Endothelial cell of umbilical vein (primary cell): ENCODE measurements around the gene FSTL4. TPM values are rescaled to one million over a fixed set of nuclear protein-coding genes. Genes with fewer than 3 reads are reported as not detected.

Source experiments
- BruUV-seq: library from RNA; stranded (reverse); fragments of 400-500 nt; replicated peaks from 2 replicates; lab custom pipeline; 2021; lab: Mats Ljungman, UMichigan
- CTCF ChIA-PET: fragments of 300-600, 350-600 bp; sonication (Branson Sonifier 250); formaldehyde crosslinking; loops from one replicate; lab custom pipeline; 2021; ENCODE audit warnings: antibody characterized with exemption, inconsistent platforms; lab: Charles Lee
- POLR2A ChIA-PET: fragments of 300-600, 350-600 bp; sonication (Branson Sonifier 250); formaldehyde crosslinking; loops from one replicate; lab custom pipeline; 2021; ENCODE audit warnings: antibody characterized with exemption, inconsistent platforms; lab: Charles Lee
- DNase-seq: peaks from one replicate; pipeline ENCODE4 v3.0.0-alpha.2; 2011; ENCODE audit warnings: low read depth, low spot score
- FAIRE-seq: peaks from 2 replicates; lab custom pipeline; 2011; peaks lifted over from hg19 to GRCh38; lab: Jason Lieb, UNC
- H2AFZ ChIP-seq: 2 replicates; pipeline ENCODE4 v1.6.0; 2012; ENCODE audit warnings: low read depth, low read length, control low read depth, inconsistent platforms
- H3K27ac ChIP-seq: 2 replicates; pipeline ENCODE4 v1.5.1; 2011; ENCODE audit warnings: low read depth, mild to moderate bottlenecking, control low read depth, low read length, moderate library complexity; ENCODE audit not compliant: insufficient read depth
- H3K27me3 ChIP-seq, 2 experiments: 2 replicates each; pipeline versions ENCODE4 v1.6.0 to v1.6.1; 2011; ENCODE audit warnings: low read length in 2 of 2, mixed read lengths in 1 of 2; ENCODE audit not compliant: control insufficient read depth in 2 of 2, insufficient read depth in 2 of 2
- H3K36me3 ChIP-seq, 2 experiments: 2 replicates in 1 of 2; 3 replicates in 1 of 2; pipeline ENCODE4 v1.5.1; 2011; ENCODE audit warnings: low read length in 2 of 2, mild to moderate bottlenecking in 1 of 2, moderate library complexity in 1 of 2; ENCODE audit not compliant: control insufficient read depth in 2 of 2, insufficient read depth in 2 of 2; ENCODE audit errors: extremely low read depth in 1 of 2
- H3K4me1 ChIP-seq: 3 replicates; pipeline ENCODE4 v1.5.1; 2011; ENCODE audit warnings: mild to moderate bottlenecking, low read length; ENCODE audit not compliant: control insufficient read depth, insufficient read depth; ENCODE audit errors: extremely low read depth
- H3K4me2 ChIP-seq: 2 replicates; pipeline ENCODE4 v1.6.1; 2011; ENCODE audit warnings: low read length, control low read depth, mixed read lengths; ENCODE audit not compliant: insufficient read depth
- H3K4me3 ChIP-seq, 3 experiments: fragments of 200-600 bp in 1 of 3; sonication (generic), shearing (Covaris generic) in 1 of 3; replicated peaks in 1 of 3; 2 replicates each; pipeline ENCODE4 v1.5.1; 2011 to 2016; ENCODE audit warnings: control low read depth in 3 of 3, low read length in 3 of 3, mild to moderate bottlenecking in 2 of 3, inconsistent platforms in 1 of 3, low read depth in 1 of 3, moderate library complexity in 1 of 3; ENCODE audit not compliant: insufficient read depth in 1 of 3
- H3K79me2 ChIP-seq: 2 replicates; pipeline ENCODE4 v1.6.0; 2012; ENCODE audit warnings: low read length, inconsistent platforms; ENCODE audit not compliant: control insufficient read depth, insufficient read depth
- H3K9ac ChIP-seq: replicated peaks from 2 replicates; pipeline ENCODE3; 2011; ENCODE audit warnings: low read length, control low read depth; ENCODE audit not compliant: insufficient read depth; ENCODE audit errors: extremely low read depth
- H3K9me1 ChIP-seq: replicated peaks from 3 replicates; pipeline ENCODE4 v1.6.0; 2011; ENCODE audit warnings: mild to moderate bottlenecking, low read length; ENCODE audit not compliant: control insufficient read depth, insufficient read depth; ENCODE audit errors: extremely low read depth
- H3K9me3 ChIP-seq: replicated peaks from 2 replicates; pipeline ENCODE4 v1.5.1; 2012; ENCODE audit warnings: low read length, inconsistent platforms; ENCODE audit not compliant: control insufficient read depth, insufficient read depth
- H4K20me1 ChIP-seq: replicated peaks from 2 replicates; pipeline ENCODE3; 2011; ENCODE audit warnings: mild to moderate bottlenecking, low read length; ENCODE audit not compliant: control insufficient read depth, insufficient read depth; ENCODE audit errors: extremely low read depth
- EZH2 ChIP-seq: IDR thresholded peaks from 2 replicates; pipeline ENCODE4 v1.6.1; 2012; ENCODE audit warnings: borderline replicate concordance, low read depth, mild to moderate bottlenecking, moderate library complexity, low read length, inconsistent platforms; ENCODE audit not compliant: severe bottlenecking
- FOS ChIP-seq: IDR thresholded peaks from 2 replicates; pipeline ENCODE4 v1.6.1; 2011; ENCODE audit warnings: mild to moderate bottlenecking, low read length, moderate library complexity, borderline replicate concordance; ENCODE audit not compliant: insufficient read depth
- GATA2 ChIP-seq: IDR thresholded peaks from 2 replicates; pipeline ENCODE4 v1.7.0; 2011; ENCODE audit warnings: low read depth, mild to moderate bottlenecking, moderate library complexity, mixed read lengths, low read length; ENCODE audit not compliant: insufficient read length, insufficient read depth
- JUN ChIP-seq: IDR thresholded peaks from 2 replicates; pipeline ENCODE4 v1.6.1; 2011; ENCODE audit warnings: borderline replicate concordance, low read depth; ENCODE audit not compliant: insufficient read length, insufficient read depth
- MYC ChIP-seq: IDR thresholded peaks from one replicate; pipeline ENCODE4 v1.6.1; 2011; ENCODE audit warnings: mild to moderate bottlenecking, low read depth, low read length
- POLR2A ChIP-seq: IDR thresholded peaks from 2 replicates; pipeline ENCODE4 v1.6.1; 2012; ENCODE audit warnings: low read depth, mild to moderate bottlenecking, control low read depth, low read length
- POLR2AphosphoS5 ChIP-seq: IDR thresholded peaks from 2 replicates; pipeline ENCODE4 v1.6.1; 2012; ENCODE audit warnings: low read depth, mild to moderate bottlenecking, control low read depth, low read length, moderate library complexity; ENCODE audit not compliant: insufficient read depth
- dilution Hi-C: fragments of 300-500 bp; cut with MboI; formaldehyde crosslinking; loops from one replicate; pipeline ENCODE4 v1.15.0; 2019; ENCODE audit warnings: low sequenced_read_pairs; ENCODE audit not compliant: extremely low pct_ligation_motif_present
- intact Hi-C: fragments of 100-400 bp; cut with micrococcal nuclease; formaldehyde crosslinking; loops from one replicate; pipeline ENCODE4 v1.10.0; 2022
- polyA plus RNA-seq, 4 experiments: library from polyadenylated mRNA; depleted of rRNA in 3 of 4; stranded (reverse) in 3 of 4; unstranded in 1 of 4; fragments of >200 nt; gene quantifications; 2 replicates each; pipeline versions ENCODE4 v1.2.1 to v1.2.3, GENCODE V29; 2011 to 2012; ENCODE audit warnings: missing spikeins in 1 of 4
- total RNA-seq: library from RNA; stranded (reverse); gene quantifications from 2 replicates; pipeline ENCODE4 v1.2.3, GENCODE V29; 2021
- TF ChIP-seq, protein P1 (sequence below), 2 donors: IDR thresholded peaks; 1 replicate in 1 of 2; 2 replicates in 1 of 2; pipeline ENCODE4 v1.5.1; 2011; ENCODE audit warnings: low read length in 2 of 2, mild to moderate bottlenecking in 2 of 2, moderate library complexity in 2 of 2, control low read depth in 1 of 2, inconsistent platforms in 1 of 2, low read depth in 1 of 2; ENCODE audit not compliant: insufficient read depth in 1 of 2; ENCODE audit errors: extremely low read depth in 1 of 2
- TF ChIP-seq, protein P2 (sequence below): IDR thresholded peaks from 2 replicates; pipeline ENCODE4 v1.6.1; 2011; ENCODE audit not compliant: insufficient read depth, insufficient read length

FSTL4 gene
- total and polyA plus RNA-seq, 2 donors (not counting 3 experiments of a cell fraction or from before 2014, with no cell fraction given), result 0.18 TPM; not detected in 1

DNA sequence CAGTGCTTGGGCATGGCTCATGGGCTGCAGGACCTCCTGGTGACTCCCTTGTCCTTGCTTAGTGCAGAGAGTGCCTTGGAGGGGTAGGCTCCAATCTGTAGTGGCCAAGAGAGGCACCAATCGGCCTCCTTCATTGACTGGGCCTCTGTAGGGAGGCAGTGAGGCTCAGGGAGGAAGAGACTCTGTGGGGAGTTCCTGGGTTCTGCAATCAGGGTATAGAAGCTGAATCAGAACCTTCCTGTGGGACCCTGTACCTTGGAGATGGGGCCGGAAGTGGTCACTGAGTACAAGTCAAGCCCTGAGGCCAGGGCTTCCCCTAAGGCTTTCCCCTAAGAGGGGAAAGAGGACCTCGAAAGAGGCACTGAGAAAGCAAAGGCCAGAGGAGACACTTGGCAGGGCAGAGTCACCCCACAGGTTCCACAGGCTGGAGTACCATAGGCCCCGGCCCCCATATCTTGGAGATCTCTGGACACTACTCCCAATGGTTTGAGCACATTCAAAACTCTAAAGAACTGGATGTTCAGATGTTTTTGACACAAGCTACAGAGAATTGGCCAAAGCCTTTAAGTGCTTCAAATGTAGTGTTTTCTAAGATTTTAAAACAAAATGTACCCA lies 370.0 kb downstream of the FSTL4 start:
- no peaks in the 10 kb centered on the region for H3K27me3 ChIP-seq
- no peak overlapping the region for H3K27ac ChIP-seq
- H3K9me1 ChIP-seq, result no peaks in the 10 kb centered on the region
- H3K4me2 ChIP-seq, result no peak overlapping the region
- dilution Hi-C loops (no loop called here), intact Hi-C loops (loop anchor here (5.0 to 10.0 kb wide), 3 partner anchors 190 to 858 kb away; partner anchors contain the start of genes AFF4 and HSPA4)
- H3K36me3 ChIP-seq, result no peaks in the 10 kb centered on the region
- peaks cover 21% of the 10 kb centered on the region for H3K4me1 ChIP-seq
- no peak overlapping the region for H2AFZ ChIP-seq
- TF ChIP-seq MYC (no peak), GATA2 (no peak), POLR2AphosphoS5 (no peak), FOS (no peak), JUN (no peak), POLR2A (no peak), EZH2 (no peak)
- TF ChIP-seq, protein P1, sequence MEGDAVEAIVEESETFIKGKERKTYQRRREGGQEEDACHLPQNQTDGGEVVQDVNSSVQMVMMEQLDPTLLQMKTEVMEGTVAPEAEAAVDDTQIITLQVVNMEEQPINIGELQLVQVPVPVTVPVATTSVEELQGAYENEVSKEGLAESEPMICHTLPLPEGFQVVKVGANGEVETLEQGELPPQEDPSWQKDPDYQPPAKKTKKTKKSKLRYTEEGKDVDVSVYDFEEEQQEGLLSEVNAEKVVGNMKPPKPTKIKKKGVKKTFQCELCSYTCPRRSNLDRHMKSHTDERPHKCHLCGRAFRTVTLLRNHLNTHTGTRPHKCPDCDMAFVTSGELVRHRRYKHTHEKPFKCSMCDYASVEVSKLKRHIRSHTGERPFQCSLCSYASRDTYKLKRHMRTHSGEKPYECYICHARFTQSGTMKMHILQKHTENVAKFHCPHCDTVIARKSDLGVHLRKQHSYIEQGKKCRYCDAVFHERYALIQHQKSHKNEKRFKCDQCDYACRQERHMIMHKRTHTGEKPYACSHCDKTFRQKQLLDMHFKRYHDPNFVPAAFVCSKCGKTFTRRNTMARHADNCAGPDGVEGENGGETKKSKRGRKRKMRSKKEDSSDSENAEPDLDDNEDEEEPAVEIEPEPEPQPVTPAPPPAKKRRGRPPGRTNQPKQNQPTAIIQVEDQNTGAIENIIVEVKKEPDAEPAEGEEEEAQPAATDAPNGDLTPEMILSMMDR (IDR thresholded peaks at IDR 0.05; ENCODE audit: extremely low read depth in 1 of 2, insufficient read depth in 1 of 2, low read depth in 1 of 2, low read length in 2 of 2), result no peak
- TF ChIP-seq, protein P2, sequence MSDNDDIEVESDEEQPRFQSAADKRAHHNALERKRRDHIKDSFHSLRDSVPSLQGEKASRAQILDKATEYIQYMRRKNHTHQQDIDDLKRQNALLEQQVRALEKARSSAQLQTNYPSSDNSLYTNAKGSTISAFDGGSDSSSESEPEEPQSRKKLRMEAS, result no peak
- ChIA-PET POLR2A (no interaction called here), CTCF (interaction anchor here (1.5 kb wide), 2 partner anchors 19 to 22 kb away, joined by 3 to 12 read pairs; no protein-coding TSS in a partner anchor)
- DNase-seq (no peak), FAIRE-seq (no peak)
- H4K20me1 ChIP-seq, result no peaks in the 10 kb centered on the region
- no TSS peak for BruUV-seq
- H3K79me2 ChIP-seq, result no peaks in the 10 kb centered on the region
- H3K9ac ChIP-seq, result no peak overlapping the region
- H3K4me3 ChIP-seq, result no peak overlapping the region
- H3K9me3 ChIP-seq, result no peaks in the 10 kb centered on the region
